GM20000 (cell line): ENCODE data around the gene DNAH1.

Experiments used
- DNase-seq: peaks from one replicate; pipeline ENCODE4 v3.0.0; 2012; ENCODE audit warnings: low spot score
- TF ChIP-seq, protein P1 (sequence below): IDR thresholded peaks from 2 replicates; pipeline ENCODE4 v1.5.1; 2012; ENCODE audit warnings: mild to moderate bottlenecking, control low read depth; ENCODE audit errors: extremely low read depth, missing control alignments

DNAH1 gene

DNA sequence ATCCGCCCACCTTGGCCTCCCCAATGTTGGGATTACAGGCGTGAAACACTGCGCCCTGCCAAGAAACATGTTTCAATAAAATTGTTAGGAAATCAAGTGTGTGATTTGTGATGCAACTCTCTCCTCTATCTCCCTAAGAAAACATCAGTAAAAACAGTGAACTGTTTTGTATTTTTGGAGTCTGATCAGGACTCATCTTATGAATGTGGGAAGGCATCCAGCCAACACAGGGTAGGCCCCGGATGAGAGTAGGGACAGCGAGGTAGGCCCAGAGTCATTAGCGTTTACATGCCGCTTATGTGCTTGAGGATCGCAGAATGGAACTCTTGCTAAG, 29.4 kb upstream of the DNAH1 start:
- TF ChIP-seq, protein P1, sequence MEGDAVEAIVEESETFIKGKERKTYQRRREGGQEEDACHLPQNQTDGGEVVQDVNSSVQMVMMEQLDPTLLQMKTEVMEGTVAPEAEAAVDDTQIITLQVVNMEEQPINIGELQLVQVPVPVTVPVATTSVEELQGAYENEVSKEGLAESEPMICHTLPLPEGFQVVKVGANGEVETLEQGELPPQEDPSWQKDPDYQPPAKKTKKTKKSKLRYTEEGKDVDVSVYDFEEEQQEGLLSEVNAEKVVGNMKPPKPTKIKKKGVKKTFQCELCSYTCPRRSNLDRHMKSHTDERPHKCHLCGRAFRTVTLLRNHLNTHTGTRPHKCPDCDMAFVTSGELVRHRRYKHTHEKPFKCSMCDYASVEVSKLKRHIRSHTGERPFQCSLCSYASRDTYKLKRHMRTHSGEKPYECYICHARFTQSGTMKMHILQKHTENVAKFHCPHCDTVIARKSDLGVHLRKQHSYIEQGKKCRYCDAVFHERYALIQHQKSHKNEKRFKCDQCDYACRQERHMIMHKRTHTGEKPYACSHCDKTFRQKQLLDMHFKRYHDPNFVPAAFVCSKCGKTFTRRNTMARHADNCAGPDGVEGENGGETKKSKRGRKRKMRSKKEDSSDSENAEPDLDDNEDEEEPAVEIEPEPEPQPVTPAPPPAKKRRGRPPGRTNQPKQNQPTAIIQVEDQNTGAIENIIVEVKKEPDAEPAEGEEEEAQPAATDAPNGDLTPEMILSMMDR: no peak
- DNase-seq: no peak

DNA sequence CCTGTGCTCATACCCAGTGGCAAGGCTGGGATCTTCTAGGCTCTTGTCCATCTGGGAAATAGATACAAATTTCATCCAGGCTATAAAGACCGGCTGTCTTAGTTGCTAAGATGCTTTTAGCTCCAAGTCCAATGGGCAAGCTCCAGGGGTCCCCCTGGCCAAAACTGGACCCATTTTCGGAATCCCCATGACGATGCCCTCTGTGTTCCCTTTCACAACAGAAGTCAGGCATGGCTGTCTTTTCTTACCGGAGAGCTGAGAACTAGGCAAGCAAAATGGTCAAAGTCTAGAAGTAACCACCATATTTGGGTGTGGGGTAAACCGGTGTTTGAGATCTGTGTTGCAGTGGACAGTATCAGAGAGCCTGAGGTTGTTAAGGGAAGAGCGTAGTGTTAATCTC, 27.4 kb upstream of the DNAH1 start:
- DNase-seq: no peak
- TF ChIP-seq, protein P1: no peak

DNA sequence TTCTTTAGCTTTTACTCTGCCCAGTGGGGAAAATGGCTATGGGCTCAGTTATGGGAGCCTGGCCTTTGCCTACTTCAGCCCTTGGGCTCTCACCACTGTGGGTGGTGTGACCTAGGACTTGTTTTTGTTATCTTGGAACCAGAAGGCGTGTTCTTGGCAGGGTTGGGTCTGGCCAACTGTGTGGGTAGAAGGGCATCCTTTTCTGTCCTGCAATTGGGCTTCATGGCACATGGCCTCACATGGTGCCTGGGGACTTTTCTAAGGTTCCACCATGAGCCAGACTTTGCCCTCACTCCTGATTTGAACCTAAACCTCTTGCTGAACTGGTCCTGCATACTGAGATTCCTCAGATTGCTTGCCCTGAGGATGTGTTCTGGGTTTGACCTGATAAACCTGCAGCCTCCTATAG, 26.8 kb upstream of the DNAH1 start:
- TF ChIP-seq, protein P1: no peak
- DNase-seq: no peak

DNA sequence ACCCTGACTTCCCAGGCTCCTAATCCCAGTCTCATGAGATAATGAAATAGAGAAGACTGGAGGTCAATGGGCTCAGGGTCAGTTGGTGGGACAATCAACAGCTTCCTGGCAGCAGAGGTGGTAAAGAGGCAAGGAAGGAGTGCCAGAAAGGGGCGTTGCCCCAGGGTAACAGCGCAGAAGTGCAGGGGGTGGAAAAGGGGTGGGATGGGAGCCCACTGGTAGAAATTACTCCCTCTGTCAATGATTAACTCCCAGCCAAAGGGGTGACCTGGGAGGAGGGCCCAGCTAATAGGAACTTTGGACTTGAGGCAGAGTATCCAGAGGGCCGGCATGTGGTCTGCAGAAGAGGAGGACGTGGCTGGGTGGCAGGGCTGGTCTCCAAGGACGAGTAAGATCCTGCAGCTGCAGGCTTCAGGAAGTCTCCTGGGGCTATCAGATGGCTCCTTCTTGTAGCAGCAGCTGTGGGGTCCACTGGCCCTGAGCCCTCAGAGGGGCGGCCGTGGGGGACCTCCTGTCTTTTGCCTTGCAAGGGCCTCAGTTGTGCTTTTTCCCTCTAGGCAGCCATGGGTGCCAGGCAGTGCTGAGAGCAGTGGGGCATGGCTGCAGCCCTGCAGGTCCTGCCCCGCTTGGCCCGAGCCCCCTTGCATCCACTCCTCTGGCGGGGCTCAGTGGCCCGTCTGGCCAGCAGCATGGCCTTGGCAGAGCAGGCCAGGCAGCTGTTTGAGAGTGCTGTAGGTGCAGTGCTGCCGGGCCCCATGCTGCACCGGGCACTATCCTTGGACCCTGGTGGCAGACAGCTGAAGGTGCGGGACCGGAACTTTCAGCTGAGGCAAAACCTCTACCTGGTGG, 26.1 kb upstream of the DNAH1 start:
- TF ChIP-seq, protein P1: no peak
- DNase-seq: no peak

DNA sequence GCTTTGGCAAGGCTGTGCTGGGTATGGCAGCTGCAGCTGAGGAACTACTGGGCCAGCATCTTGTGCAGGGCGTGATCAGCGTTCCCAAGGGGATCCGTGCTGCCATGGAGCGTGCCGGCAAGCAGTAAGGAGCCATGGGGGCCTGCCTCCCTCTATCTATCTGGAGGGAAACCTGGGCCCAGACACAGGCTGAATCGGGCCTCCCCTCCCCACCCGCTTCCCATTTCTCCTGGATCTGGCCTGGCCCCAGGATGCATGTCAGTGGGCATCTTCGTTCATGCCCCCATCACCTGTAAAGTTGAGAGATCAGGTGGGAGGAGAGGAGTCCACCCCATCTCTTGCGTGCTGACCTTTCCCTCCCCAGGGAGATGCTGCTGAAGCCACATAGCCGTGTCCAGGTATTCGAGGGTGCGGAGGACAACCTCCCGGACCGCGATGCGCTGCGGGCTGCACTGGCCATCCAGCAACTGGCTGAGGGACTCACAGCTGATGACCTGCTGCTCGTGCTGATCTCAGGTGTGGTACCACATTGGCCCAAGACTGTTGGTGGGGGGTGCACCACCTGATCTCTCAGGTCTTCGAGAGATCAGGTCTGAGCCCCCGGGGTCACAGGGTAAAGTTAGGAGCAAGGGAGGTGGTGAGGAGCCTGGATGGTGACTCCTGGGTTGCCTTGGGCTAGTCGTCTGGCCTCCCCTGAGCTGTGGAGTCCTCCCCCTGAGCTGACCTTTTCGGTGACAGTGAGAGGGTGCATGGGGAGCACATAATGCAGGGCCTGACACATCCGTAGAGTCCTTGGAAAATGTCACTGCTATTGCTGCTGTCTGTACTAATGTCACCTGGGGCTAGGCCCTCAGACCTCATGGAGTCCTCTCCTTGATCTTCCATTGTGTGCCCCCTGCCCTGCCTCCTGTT, 25.3 kb upstream of the DNAH1 start:
- TF ChIP-seq, protein P1: no peak
- no peak for DNase-seq

DNA sequence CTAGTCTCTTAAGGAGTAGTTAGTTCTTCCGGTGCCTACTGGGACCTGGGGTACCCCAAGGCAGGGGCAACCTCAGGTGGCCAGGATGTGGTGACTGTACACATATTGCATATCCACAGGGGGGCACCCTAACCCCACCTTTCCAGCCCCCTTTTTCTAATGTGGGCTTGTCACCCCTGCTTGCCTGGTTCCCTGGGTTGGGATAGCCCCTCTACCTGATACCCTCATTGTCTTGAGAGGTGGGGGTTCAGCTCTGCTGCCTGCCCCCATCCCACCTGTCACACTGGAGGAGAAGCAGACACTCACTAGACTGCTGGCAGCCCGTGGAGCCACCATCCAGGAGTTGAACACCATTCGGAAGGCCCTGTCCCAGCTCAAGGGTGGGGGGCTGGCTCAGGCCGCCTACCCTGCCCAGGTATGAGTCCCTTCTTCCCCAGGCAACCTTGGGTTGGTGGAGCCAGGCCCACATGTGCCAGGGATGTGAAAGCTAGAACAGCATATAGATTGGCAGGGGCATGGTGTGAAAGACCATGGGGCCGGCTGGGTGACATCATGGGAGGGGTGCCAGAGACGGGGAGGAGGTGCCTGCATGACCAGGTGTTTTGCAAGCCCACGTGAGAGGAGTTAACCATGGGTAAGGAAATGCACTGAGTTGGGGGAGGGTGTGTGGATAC, 24.5 kb upstream of the DNAH1 start:
- DNase-seq: peak; percentile 71

More for the DNA sequence above, 24.5 kb upstream of the DNAH1 start:
- TF ChIP-seq, protein P1: peak; percentile 33
